Hematopoietic multipotent progenitor cell treated with erythropoietin and hydrocortisone succinate and interleukin-3 and kit ligand, for 17 days (in vitro differentiated cells): Measurements from ENCODE around the gene PROS1.
"Not testable (repeated sequence)": the region's sequence is repeated elsewhere in the genome, so short reads cannot be mapped to it uniquely, and the experiment has no call there.

Experiments used
- DNase-seq: peaks from one replicate; pipeline ENCODE4 v3.0.0-alpha.2; 2015; ENCODE audit warnings: low spot score

The PROS1 gene

DNA sequence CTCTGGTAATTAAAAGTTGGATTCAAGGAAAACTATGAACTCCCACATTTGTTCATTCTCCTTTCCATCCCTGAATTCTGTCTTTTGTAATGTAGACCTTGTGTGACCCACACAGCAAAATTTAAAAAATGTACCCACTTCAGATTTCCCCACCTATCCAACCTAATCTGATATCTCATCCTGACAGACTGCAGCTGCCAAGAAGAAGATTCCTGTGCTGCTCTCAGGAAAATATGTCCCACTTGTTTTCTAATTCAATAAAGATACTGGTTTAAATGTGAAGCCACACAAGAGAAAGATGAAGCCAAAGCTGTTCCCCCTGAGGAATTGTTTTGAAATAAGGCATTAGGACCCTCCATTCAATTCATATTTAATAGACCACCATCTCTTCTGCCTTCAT lies 100.3 kb downstream of the PROS1 start:
- not testable (repeated sequence) for DNase-seq

DNA sequence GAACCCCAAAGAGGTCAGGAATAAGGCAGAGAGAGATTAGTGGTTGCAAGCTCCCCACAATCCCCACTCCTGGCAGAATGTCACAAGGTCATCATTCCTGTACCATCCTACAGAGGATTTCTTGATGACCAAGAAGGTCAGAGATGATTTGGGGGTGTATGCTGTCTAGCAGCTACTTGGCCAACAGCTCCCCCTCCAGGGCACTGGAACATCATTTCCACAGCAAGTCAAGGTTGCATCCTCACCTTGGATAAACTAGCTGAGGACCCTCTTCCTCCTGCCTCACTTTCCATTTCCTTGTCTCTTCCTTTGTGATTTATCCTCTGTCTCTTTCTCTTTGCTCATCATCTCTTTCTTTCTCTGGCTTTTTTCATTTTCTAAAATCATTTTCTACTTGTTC lies 106.3 kb downstream of the PROS1 start:
- DNase-seq = no peak

DNA sequence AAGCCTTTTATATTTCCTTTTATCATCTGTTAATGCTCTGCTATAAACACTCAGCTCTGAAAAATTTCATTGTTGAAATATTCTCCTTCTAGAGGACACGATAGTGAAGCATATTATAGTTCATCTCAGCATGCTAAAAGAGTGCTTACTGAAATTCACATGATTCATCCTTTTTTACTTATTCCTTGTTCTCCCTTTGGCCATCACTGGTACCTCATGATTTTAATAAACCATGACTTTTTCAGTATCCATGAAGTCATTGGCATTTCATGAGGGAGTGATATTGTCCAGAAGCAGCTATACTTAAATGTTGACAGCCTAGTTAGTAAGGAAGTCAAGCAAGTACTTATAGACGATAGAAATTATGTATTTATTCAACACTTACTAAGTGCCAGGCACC lies 112.7 kb downstream of the PROS1 start:
- DNase-seq = no peak

DNA sequence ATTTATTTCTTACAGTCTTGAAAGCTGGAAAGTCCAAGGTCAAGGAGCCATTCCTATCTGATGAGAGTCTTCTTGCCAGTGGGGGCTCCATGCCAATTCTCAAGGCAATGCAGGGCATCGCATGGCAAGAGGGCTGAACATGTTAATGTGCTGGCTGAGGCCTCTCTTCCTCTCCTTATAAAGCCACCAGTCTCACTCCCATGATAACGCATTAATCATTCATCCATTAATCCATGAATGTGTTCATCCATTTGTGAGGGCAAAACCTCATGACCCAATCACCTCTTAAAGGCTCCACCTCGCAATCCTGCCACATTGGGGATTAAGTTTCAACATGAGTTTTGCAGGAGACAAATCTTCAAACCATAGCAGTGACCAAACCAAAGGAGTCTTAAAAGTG lies 118.3 kb downstream of the PROS1 start:
- no peak for DNase-seq

DNA sequence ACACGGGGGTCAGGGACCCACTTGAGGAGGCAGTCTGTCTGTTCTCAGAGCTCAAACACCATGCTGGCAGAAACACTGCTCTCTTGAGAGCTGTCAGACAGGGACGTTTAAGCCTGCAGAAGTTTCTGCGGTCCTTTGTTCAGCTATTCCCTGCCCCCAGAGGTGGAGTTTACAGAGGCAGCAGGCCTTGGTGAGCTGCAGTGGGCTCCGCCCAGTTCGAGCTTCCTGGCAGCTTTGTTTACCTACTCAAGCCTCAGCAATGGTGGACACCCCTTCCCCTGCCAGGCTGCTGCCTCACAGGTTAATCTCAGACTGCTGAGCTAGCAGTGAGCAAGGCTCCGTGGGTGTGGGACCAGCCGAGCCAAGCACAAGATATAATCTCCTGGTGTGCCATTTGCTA lies 121.5 kb downstream of the PROS1 start:
- DNase-seq = not testable (repeated sequence)

DNA sequence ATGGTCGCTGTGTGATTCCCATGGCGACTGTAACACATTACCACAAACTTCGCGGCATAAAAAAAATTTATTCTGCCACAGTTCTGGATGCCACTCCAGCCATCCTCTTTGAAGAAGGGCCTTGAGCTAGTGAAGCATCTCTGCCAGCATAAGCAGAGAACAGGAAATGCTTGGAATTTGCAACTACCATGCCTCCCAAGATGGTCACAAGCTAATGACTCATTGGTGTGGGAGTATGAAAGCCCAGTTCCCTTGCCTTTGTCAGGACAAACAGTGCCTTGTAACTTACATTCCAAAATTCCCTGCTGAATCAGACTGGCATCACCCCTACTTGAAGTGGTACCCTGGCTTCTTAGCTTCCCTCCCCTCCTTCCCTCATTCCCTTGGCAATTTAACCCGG lies 129.7 kb downstream of the PROS1 start:
- no peak for DNase-seq

DNA sequence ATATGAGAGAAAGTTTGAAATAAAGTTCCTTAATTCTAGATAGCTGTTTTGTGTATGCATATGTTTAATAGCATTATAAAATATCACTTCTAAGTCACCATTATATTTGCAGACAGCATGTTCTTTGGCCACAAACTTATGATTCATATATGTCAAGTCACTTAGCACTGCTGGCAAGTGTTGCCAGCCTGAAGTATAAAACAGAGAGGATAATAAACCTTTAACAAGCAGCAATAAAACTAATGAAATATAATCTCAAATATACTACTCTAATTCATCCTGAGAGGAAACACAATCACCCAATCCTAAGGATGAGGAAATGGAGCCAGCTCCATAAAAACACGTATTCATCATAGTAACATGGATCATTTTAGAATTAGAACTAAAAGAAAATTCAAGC lies 134.5 kb downstream of the PROS1 start:
- not testable (repeated sequence) for DNase-seq
